ENCODE data around the gene BMS1.
"Not testable (repeated sequence)": the region's sequence is repeated elsewhere in the genome, so short reads cannot be mapped to it uniquely, and the experiment has no call there.

Gene BMS1

GRCh38 chr10:42836771-42837468 is 54.3 kb downstream of the BMS1 start:
- Histone ChIP-seq H3K4me1 (ENCODE audit: control insufficient read depth, insufficient read depth, low read depth, low read length) (no peaks in the 10 kb centered on the region), H3K14ac (ENCODE audit: low read length in 2 of 2) (no peak overlapping the region), H2AFZ (ENCODE audit: low read depth, low read length) (no peak overlapping the region), H3K9ac (ENCODE audit: low read length) (no peak overlapping the region), H3K36me3 (ENCODE audit: control insufficient read depth in 1 of 2, insufficient read depth in 2 of 2, low read depth in 1 of 2, low read length in 2 of 2) (peaks cover 6 to 7% of the 10 kb centered on the region in 2 experiments), H3K9me3 (ENCODE audit: control insufficient read depth, low read length) (no peaks in the 10 kb centered on the region), H2AK5ac (ENCODE audit: low read length, severe bottlenecking) (no peak overlapping the region), H2BK5ac (ENCODE audit: low read depth, low read length, poor library complexity, severe bottlenecking) (no peak overlapping the region), H2BK120ac (ENCODE audit: low read depth, low read length) (no peak overlapping the region), H3K4me2 (ENCODE audit: low read length, poor library complexity, severe bottlenecking) (no peak overlapping the region), H3K4ac (ENCODE audit: low read depth in 1 of 2, low read length in 2 of 2) (no peak overlapping the region), H4K91ac (ENCODE audit: low read length) (no peak overlapping the region), H3K23ac (ENCODE audit: low read length in 2 of 2) (no peak overlapping the region), H3K27ac (ENCODE audit: low read length, poor library complexity, severe bottlenecking) (no peak overlapping the region), H3K27me3 (ENCODE audit: control insufficient read depth in 1 of 2, insufficient read depth in 1 of 2, low read length in 2 of 2) (peaks cover 0 to 3% of the 10 kb centered on the region in 2 experiments), H3K18ac (ENCODE audit: low read depth in 1 of 2, low read length in 2 of 2) (no peak overlapping the region), H3K79me1 (replicated peaks; ENCODE audit: low read length, poor library complexity, severe bottlenecking) (peaks cover 1% of the 10 kb centered on the region), H2BK12ac (ENCODE audit: low read length in 2 of 2) (no peak overlapping the region), H2BK15ac (ENCODE audit: low read depth, poor library complexity, severe bottlenecking) (no peak overlapping the region), H3K4me3 (ENCODE audit: insufficient read depth in 1 of 2, low read depth in 1 of 2, low read length in 2 of 2) (peak overlapping the region; percentile 28 to 67), H4K8ac (ENCODE audit: low read length) (no peak overlapping the region)
- 76% methylated on average over 60 of the region's 60 CpGs for WGBS
- DNase-seq: peak; percentile 1

DNA sequence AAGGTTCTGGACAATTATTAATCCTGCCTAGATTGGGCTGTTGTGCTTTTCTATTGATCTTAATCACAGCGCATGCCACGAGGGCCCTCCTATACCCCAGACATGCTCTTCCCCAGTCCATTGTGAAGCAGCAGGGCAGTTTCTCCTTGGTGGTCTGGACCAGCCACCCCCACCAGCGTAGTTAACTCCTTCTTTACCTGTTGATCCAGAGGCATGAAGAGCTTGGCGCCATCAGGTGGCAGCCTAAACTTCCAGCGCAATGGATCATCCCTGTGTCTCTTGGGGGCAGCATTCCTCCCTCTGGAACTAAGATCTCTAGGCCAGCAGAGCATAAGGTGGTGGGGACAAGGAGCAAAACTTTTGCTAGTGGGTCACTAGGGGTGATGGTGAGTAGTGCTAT is 62.2 kb downstream of the BMS1 start:
- H3K27ac ChIP-seq (ENCODE audit: low read length, poor library complexity, severe bottlenecking); H4K8ac ChIP-seq (ENCODE audit: low read length); H3K4me3 ChIP-seq (ENCODE audit: insufficient read depth in 1 of 2, low read depth in 1 of 2, low read length in 2 of 2); H3K79me1 ChIP-seq (replicated peaks; ENCODE audit: low read length, poor library complexity, severe bottlenecking); H2AK5ac ChIP-seq (ENCODE audit: low read length, severe bottlenecking); H4K91ac ChIP-seq (ENCODE audit: low read length); H2BK12ac ChIP-seq (ENCODE audit: low read length in 2 of 2); H2BK120ac ChIP-seq (ENCODE audit: low read depth, low read length); H3K9me3 ChIP-seq (ENCODE audit: control insufficient read depth, low read length); H3K9ac ChIP-seq (ENCODE audit: low read length); H3K4me1 ChIP-seq (ENCODE audit: control insufficient read depth, insufficient read depth, low read depth, low read length); DNase-seq; H2AFZ ChIP-seq (ENCODE audit: low read depth, low read length); H2BK15ac ChIP-seq (ENCODE audit: low read depth, poor library complexity, severe bottlenecking); H3K18ac ChIP-seq (ENCODE audit: low read depth in 1 of 2, low read length in 2 of 2); H3K14ac ChIP-seq (ENCODE audit: low read length in 2 of 2); H2BK5ac ChIP-seq (ENCODE audit: low read depth, low read length, poor library complexity, severe bottlenecking); H3K36me3 ChIP-seq (ENCODE audit: control insufficient read depth in 1 of 2, insufficient read depth in 2 of 2, low read depth in 1 of 2, low read length in 2 of 2); H3K4ac ChIP-seq (ENCODE audit: low read depth in 1 of 2, low read length in 2 of 2); H3K4me2 ChIP-seq (ENCODE audit: low read length, poor library complexity, severe bottlenecking); H3K23ac ChIP-seq (ENCODE audit: low read length in 2 of 2): not testable (repeated sequence)
- WGBS: 35% methylated on average over 5 of the region's 5 CpGs
- H3K27me3 ChIP-seq (ENCODE audit: control insufficient read depth in 1 of 2, insufficient read depth in 1 of 2, low read length in 2 of 2): peaks cover 7 to 21% of the 10 kb centered on the region in 2 experiments

GRCh38 chr10:42847261-42847660 is 64.7 kb downstream of the BMS1 start:
- not testable (repeated sequence) for H3K4me1 ChIP-seq (ENCODE audit: control insufficient read depth, insufficient read depth, low read depth, low read length); H2BK5ac ChIP-seq (ENCODE audit: low read depth, low read length, poor library complexity, severe bottlenecking); H2AFZ ChIP-seq (ENCODE audit: low read depth, low read length); H2AK5ac ChIP-seq (ENCODE audit: low read length, severe bottlenecking); H4K91ac ChIP-seq (ENCODE audit: low read length); H2BK12ac ChIP-seq (ENCODE audit: low read length in 2 of 2); H4K8ac ChIP-seq (ENCODE audit: low read length); H3K23ac ChIP-seq (ENCODE audit: low read length in 2 of 2); H3K9me3 ChIP-seq (ENCODE audit: control insufficient read depth, low read length); H3K4ac ChIP-seq (ENCODE audit: low read depth in 1 of 2, low read length in 2 of 2); H3K79me1 ChIP-seq (replicated peaks; ENCODE audit: low read length, poor library complexity, severe bottlenecking); DNase-seq; H3K36me3 ChIP-seq (ENCODE audit: control insufficient read depth in 1 of 2, insufficient read depth in 2 of 2, low read depth in 1 of 2, low read length in 2 of 2); H3K9ac ChIP-seq (ENCODE audit: low read length); H3K18ac ChIP-seq (ENCODE audit: low read depth in 1 of 2, low read length in 2 of 2); H2BK15ac ChIP-seq (ENCODE audit: low read depth, poor library complexity, severe bottlenecking); H3K4me2 ChIP-seq (ENCODE audit: low read length, poor library complexity, severe bottlenecking); H3K4me3 ChIP-seq (ENCODE audit: insufficient read depth in 1 of 2, low read depth in 1 of 2, low read length in 2 of 2); H3K14ac ChIP-seq (ENCODE audit: low read length in 2 of 2); H2BK120ac ChIP-seq (ENCODE audit: low read depth, low read length); H3K27ac ChIP-seq (ENCODE audit: low read length, poor library complexity, severe bottlenecking)
- peaks cover 7 to 22% of the 10 kb centered on the region in 2 experiments for H3K27me3 ChIP-seq (ENCODE audit: control insufficient read depth in 1 of 2, insufficient read depth in 1 of 2, low read length in 2 of 2)
- 98% methylated on average over 19 of the region's 28 CpGs for WGBS

DNA sequence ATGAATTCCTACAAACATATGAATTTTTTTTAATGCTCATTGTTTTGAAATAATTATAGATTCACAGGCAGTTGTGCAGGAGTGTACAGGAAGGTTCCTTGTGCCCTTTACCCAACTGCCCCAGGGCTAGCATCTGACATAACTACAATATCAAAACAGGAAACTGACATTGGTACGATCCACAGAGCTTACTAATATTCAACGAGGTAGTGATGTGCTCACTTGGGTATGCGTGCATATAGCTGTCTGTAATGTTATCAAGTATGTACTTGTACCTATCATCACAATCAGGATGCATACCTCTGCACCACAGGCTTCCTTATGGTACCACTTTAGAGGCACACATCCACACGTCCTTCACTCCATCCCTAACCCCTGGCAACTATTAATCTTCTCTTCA is 68.3 kb downstream of the BMS1 start:
- WGBS: 0% methylated on average over 1 of the region's 4 CpGs
- no peak for DNase-seq
- no peak overlapping the region for H3K4me2 ChIP-seq (ENCODE audit: low read length, poor library complexity, severe bottlenecking)
- no peaks in the 10 kb centered on the region for H3K4me1 ChIP-seq (ENCODE audit: control insufficient read depth, insufficient read depth, low read depth, low read length)
- H2AFZ ChIP-seq (ENCODE audit: low read depth, low read length): no peak overlapping the region
- no peak overlapping the region for H3K14ac ChIP-seq (ENCODE audit: low read length in 2 of 2)
- H4K8ac ChIP-seq (ENCODE audit: low read length): no peak overlapping the region
- H3K9me3 ChIP-seq (ENCODE audit: control insufficient read depth, low read length): peaks cover 7% of the 10 kb centered on the region
- H2AK5ac ChIP-seq (ENCODE audit: low read length, severe bottlenecking): no peak overlapping the region
- H3K79me1 ChIP-seq (replicated peaks; ENCODE audit: low read length, poor library complexity, severe bottlenecking): no peaks in the 10 kb centered on the region
- no peak overlapping the region for H3K27ac ChIP-seq (ENCODE audit: low read length, poor library complexity, severe bottlenecking)
- no peak overlapping the region for H3K18ac ChIP-seq (ENCODE audit: low read depth in 1 of 2, low read length in 2 of 2)
- no peak overlapping the region for H2BK5ac ChIP-seq (ENCODE audit: low read depth, low read length, poor library complexity, severe bottlenecking)
- no peak overlapping the region for H3K9ac ChIP-seq (ENCODE audit: low read length)
- no peak overlapping the region for H2BK15ac ChIP-seq (ENCODE audit: low read depth, poor library complexity, severe bottlenecking)
- H4K91ac ChIP-seq (ENCODE audit: low read length): no peak overlapping the region
- H3K36me3 ChIP-seq (ENCODE audit: control insufficient read depth in 1 of 2, insufficient read depth in 2 of 2, low read depth in 1 of 2, low read length in 2 of 2): no peaks in the 10 kb centered on the region
- H3K4ac ChIP-seq (ENCODE audit: low read depth in 1 of 2, low read length in 2 of 2): no peak overlapping the region
- no peak overlapping the region for H3K23ac ChIP-seq (ENCODE audit: low read length in 2 of 2)
- no peak overlapping the region for H3K4me3 ChIP-seq (ENCODE audit: insufficient read depth in 1 of 2, low read depth in 1 of 2, low read length in 2 of 2)
- no peak overlapping the region for H2BK12ac ChIP-seq (ENCODE audit: low read length in 2 of 2)
- H2BK120ac ChIP-seq (ENCODE audit: low read depth, low read length): no peak overlapping the region
- peaks cover 3 to 14% of the 10 kb centered on the region in 2 experiments for H3K27me3 ChIP-seq (ENCODE audit: control insufficient read depth in 1 of 2, insufficient read depth in 1 of 2, low read length in 2 of 2)
